B cell (primary cell): ENCODE results near the gene HBZ. TPM values are rescaled to one million over a fixed set of nuclear protein-coding genes. Genes with fewer than 3 reads are reported as not detected.

Experiments
- ATAC-seq: fragments of 200-7000 bp; cut with Tn5 transposase; one replicate; pipeline ENCODE4 v1.10.0; 2021; ENCODE audit warnings: low read depth, mild to moderate bottlenecking, moderate number of reproducible peaks, moderate library complexity
- CTCF ChIA-PET: fragments of 350-600 bp; sonication (Branson Sonifier 250); formaldehyde crosslinking; loops from one replicate; lab custom pipeline; 2021; ENCODE audit warnings: antibody characterized with exemption, inconsistent platforms; lab: Charles Lee
- POLR2A ChIA-PET: fragments of 350-600 bp; sonication (Branson Sonifier 250); formaldehyde crosslinking; loops from one replicate; lab custom pipeline; 2021; ENCODE audit warnings: antibody characterized with exemption; lab: Charles Lee
- DNase-seq: peaks from one replicate; pipeline ENCODE4 v3.0.0; 2013
- H2AFZ ChIP-seq: 2 replicates; pipeline ENCODE4 v1.6.1; 2012; ENCODE audit warnings: mild to moderate bottlenecking, low read depth, low read length; ENCODE audit not compliant: insufficient read depth, poor library complexity, severe bottlenecking
- H3K27ac ChIP-seq, 2 donors: 1 replicate in 1 of 2; 2 replicates in 1 of 2; pipeline ENCODE4 v1.5.1; 2012 to 2013; ENCODE audit warnings: low read length in 2 of 2, mild to moderate bottlenecking in 2 of 2, moderate library complexity in 1 of 2
- H3K27me3 ChIP-seq, 4 experiments: fragments of 200-600 bp in 1 of 4; sonication (generic) in 1 of 4; replicated peaks in 1 of 4; 1 replicate in 2 of 4; 2 replicates in 2 of 4; pipeline versions ENCODE4 v1.6.1 to v1.7.0; 2013 to 2016; ENCODE audit warnings: low read length in 3 of 4, mild to moderate bottlenecking in 2 of 4, mixed read lengths in 1 of 4, moderate library complexity in 1 of 4; ENCODE audit not compliant: insufficient read depth in 4 of 4, control insufficient read depth in 3 of 4; ENCODE audit errors: control extremely low read depth in 1 of 4
- H3K36me3 ChIP-seq, 2 experiments: replicated peaks in 1 of 2; 1 replicate in 1 of 2; 2 replicates in 1 of 2; pipeline versions ENCODE4 v1.6.1 to v1.7.1; 2013; ENCODE audit warnings: low read length in 1 of 2; ENCODE audit not compliant: insufficient read depth in 2 of 2, control insufficient read depth in 1 of 2; ENCODE audit errors: control extremely low read depth in 1 of 2, extremely low read depth in 1 of 2
- H3K4me1 ChIP-seq, 2 donors: fragments of 200-600 bp in 1 of 2; sonication (generic) in 1 of 2; 1 replicate in 1 of 2; 2 replicates in 1 of 2; pipeline versions ENCODE4 v1.5.1 to v1.6.1; 2013 to 2017; ENCODE audit warnings: low read length in 2 of 2; ENCODE audit not compliant: control insufficient read depth in 2 of 2, insufficient read depth in 2 of 2
- H3K4me2 ChIP-seq: replicated peaks from 2 replicates; pipeline ENCODE3; 2012; ENCODE audit warnings: mild to moderate bottlenecking, low read depth, low read length; ENCODE audit not compliant: poor library complexity, severe bottlenecking
- H3K4me3 ChIP-seq, 5 experiments: fragments of 200-600 bp in 1 of 5; sonication (generic) in 1 of 5; 1 replicate in 3 of 5; 2 replicates in 2 of 5; pipeline versions ENCODE4 v1.5.1 to v1.7.0; 2011 to 2016; ENCODE audit warnings: low read length in 4 of 5, mild to moderate bottlenecking in 4 of 5, low read depth in 2 of 5, control low read depth in 1 of 5, moderate library complexity in 1 of 5; ENCODE audit not compliant: insufficient read depth in 1 of 5; ENCODE audit errors: control extremely low read depth in 1 of 5, extremely low read depth in 1 of 5
- H3K79me2 ChIP-seq: fragments of 200-600 bp; sonication (generic); one replicate; pipeline ENCODE4 v1.6.0; 2016; ENCODE audit warnings: low read length; ENCODE audit not compliant: control insufficient read depth, insufficient read depth
- H3K9ac ChIP-seq: fragments of 200-600 bp; sonication (generic); 2 replicates; pipeline ENCODE4 v1.6.1; 2017; ENCODE audit warnings: mild to moderate bottlenecking, low read length, moderate library complexity
- H3K9me3 ChIP-seq, 3 donors: one replicate each; pipeline versions ENCODE4 v1.6.1 to v1.7.1; 2013; ENCODE audit warnings: low read length in 2 of 3; ENCODE audit not compliant: control insufficient read depth in 2 of 3, insufficient read depth in 1 of 3; ENCODE audit errors: control extremely low read depth in 1 of 3
- H4K20me1 ChIP-seq: 2 replicates; pipeline ENCODE4 v1.6.0; 2012; ENCODE audit warnings: mild to moderate bottlenecking, low read length; ENCODE audit not compliant: insufficient read depth, control insufficient read depth, poor library complexity, severe bottlenecking
- H3K27ac Mint-ChIP-seq: one replicate; pipeline ENCODE4 v1.8.0; 2021; ENCODE audit warnings: mixed read lengths
- H3K27me3 Mint-ChIP-seq: one replicate; pipeline ENCODE4 v1.8.0; 2021; ENCODE audit warnings: mixed read lengths
- H3K4me1 Mint-ChIP-seq: one replicate; pipeline ENCODE4 v1.8.0; 2021; ENCODE audit warnings: mixed read lengths
- H3K4me3 Mint-ChIP-seq: one replicate; pipeline ENCODE4 v1.8.0; 2021; ENCODE audit warnings: mixed read lengths
- H3K9me3 Mint-ChIP-seq: one replicate; pipeline ENCODE4 v1.8.0; 2022; ENCODE audit warnings: mixed read lengths; ENCODE audit not compliant: insufficient read depth
- EZH2 ChIP-seq: IDR thresholded peaks from 2 replicates; pipeline ENCODE4 v1.6.1; 2012; ENCODE audit warnings: borderline replicate concordance, low read depth, mild to moderate bottlenecking, moderate library complexity, low read length; ENCODE audit not compliant: insufficient read depth, poor library complexity, severe bottlenecking
- WGBS: methylation state at CpG from one replicate; pipeline ENCODE4 v1.1.5; 2013; ENCODE audit warnings: missing lambda C conversion rate; ENCODE audit not compliant: insufficient coverage; 5-methylcytosine and 5-hydroxymethylcytosine counted together
- intact Hi-C: fragments of 100-400 bp; cut with micrococcal nuclease; formaldehyde crosslinking; loops from one replicate; pipeline ENCODE4 v1.10.0; 2022
- polyA plus RNA-seq: library from polyadenylated mRNA; depleted of rRNA; stranded (reverse); fragments of >200 nt; gene quantifications from 2 replicates; pipeline ENCODE4 v1.2.3, GENCODE V29; 2012
- total RNA-seq, 2 donors: library from RNA; stranded (reverse); fragments of 120-200 nt in 1 of 2; gene quantifications; 1 replicate in 1 of 2; 2 replicates in 1 of 2; pipeline versions ENCODE4 v1.2.3 to v1.2.4, GENCODE V29; 2013 to 2022
- TF ChIP-seq, protein P1 (sequence below): fragments of 200-600 bp; IDR thresholded peaks from one replicate; pipeline ENCODE4 v1.8.0; 2022; ENCODE audit warnings: antibody characterized with exemption, mild to moderate bottlenecking

HBZ gene
- total and polyA plus RNA-seq, 2 donors (not counting 1 experiment from before 2014, with no cell fraction given) = not detected

GRCh38 chr16:192686-193085, 40.2 kb downstream of the HBZ start:
- peaks cover 41% of the 10 kb centered on the region for H4K20me1 ChIP-seq
- ATAC-seq (no peak), DNase-seq (no peak)
- no peak overlapping the region for H2AFZ ChIP-seq
- POLR2A ChIA-PET = no interaction called here
- no peak overlapping the region for H3K27ac ChIP-seq
- peaks cover 16% of the 10 kb centered on the region for H3K79me2 ChIP-seq
- peaks cover 15 to 88% of the 10 kb centered on the region in 2 experiments for H3K36me3 ChIP-seq
- Mint-ChIP-seq H3K27me3 (no peaks in the 10 kb centered on the region), H3K4me3 (no peak overlapping the region), H3K9me3 (no peaks in the 10 kb centered on the region), H3K4me1 (no peaks in the 10 kb centered on the region), H3K27ac (no peak overlapping the region)
- no peaks in the 10 kb centered on the region for H3K4me1 ChIP-seq
- TF ChIP-seq, protein P1, sequence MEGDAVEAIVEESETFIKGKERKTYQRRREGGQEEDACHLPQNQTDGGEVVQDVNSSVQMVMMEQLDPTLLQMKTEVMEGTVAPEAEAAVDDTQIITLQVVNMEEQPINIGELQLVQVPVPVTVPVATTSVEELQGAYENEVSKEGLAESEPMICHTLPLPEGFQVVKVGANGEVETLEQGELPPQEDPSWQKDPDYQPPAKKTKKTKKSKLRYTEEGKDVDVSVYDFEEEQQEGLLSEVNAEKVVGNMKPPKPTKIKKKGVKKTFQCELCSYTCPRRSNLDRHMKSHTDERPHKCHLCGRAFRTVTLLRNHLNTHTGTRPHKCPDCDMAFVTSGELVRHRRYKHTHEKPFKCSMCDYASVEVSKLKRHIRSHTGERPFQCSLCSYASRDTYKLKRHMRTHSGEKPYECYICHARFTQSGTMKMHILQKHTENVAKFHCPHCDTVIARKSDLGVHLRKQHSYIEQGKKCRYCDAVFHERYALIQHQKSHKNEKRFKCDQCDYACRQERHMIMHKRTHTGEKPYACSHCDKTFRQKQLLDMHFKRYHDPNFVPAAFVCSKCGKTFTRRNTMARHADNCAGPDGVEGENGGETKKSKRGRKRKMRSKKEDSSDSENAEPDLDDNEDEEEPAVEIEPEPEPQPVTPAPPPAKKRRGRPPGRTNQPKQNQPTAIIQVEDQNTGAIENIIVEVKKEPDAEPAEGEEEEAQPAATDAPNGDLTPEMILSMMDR = no peak
- no peak for TF ChIP-seq EZH2
- no peak overlapping the region for H3K4me3 ChIP-seq
- H3K9ac ChIP-seq = no peak overlapping the region
- CTCF ChIA-PET = interaction anchor here (1.1 kb wide), 1 partner anchor 9 kb away, joined by 3 read pairs; no protein-coding TSS in a partner anchor
- H3K9me3 ChIP-seq = no peaks in the 10 kb centered on the region
- intact Hi-C loops = no loop called here
- no peaks in the 10 kb centered on the region for H3K27me3 ChIP-seq
- WGBS = 97% methylated on average over 7 of the region's 11 CpGs
- H3K4me2 ChIP-seq = no peak overlapping the region

DNA sequence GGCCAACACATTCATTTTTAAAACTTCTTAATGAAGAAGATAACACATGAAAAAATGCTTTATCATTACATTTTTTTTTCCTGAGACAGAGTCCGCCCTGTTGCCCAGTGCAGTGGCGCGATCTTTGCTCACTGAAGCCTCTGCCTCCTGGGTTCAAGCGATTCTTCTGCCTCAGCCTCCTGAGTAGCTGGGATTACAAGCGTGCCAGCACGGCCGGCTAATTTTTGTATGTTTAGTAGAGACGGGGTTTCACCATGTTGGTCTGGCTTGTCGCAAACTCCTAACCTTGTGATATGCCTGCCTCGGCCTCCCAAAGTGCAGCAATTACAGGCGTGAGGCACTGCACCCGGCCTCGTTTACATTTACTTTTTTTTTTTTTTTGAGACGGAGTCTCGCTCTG, 41.0 kb downstream of the HBZ start:
- WGBS = over 99% methylated on average over 13 of the region's 15 CpGs

More for the DNA sequence above, 41.0 kb downstream of the HBZ start:
- ChIA-PET POLR2A (no interaction called here), CTCF (interaction anchor here (1.1 kb wide), 2 partner anchors 10 to 128 kb away, joined by 3 to 4 read pairs; no protein-coding TSS in a partner anchor)
- Histone ChIP-seq H3K36me3 (peaks cover 14 to 90% of the 10 kb centered on the region in 2 experiments), H4K20me1 (peaks cover 43% of the 10 kb centered on the region), H3K4me1 (no peaks in the 10 kb centered on the region), H3K27ac (no peak overlapping the region), H3K4me2 (no peak overlapping the region), H3K9ac (no peak overlapping the region), H3K79me2 (peaks cover 16% of the 10 kb centered on the region), H2AFZ (no peak overlapping the region), H3K9me3 (no peaks in the 10 kb centered on the region), H3K27me3 (no peaks in the 10 kb centered on the region), H3K4me3 (no peak overlapping the region)
- Mint-ChIP-seq H3K27me3 (no peaks in the 10 kb centered on the region), H3K4me3 (no peak overlapping the region), H3K4me1 (no peaks in the 10 kb centered on the region), H3K9me3 (no peaks in the 10 kb centered on the region), H3K27ac (no peak overlapping the region)
- ATAC-seq = no peak
- intact Hi-C loops = no loop called here
- no peak for DNase-seq
- TF ChIP-seq, protein P1 = no peak
- TF ChIP-seq EZH2 = no peak
